Kidney (tissue), 14 donors: ENCODE data around the gene PREP. TPM values are rescaled to one million over a fixed set of nuclear protein-coding genes. Genes with fewer than 3 reads are reported as not detected.

Experiments used
- DNase-seq, 5 donors: peaks; one replicate each; pipeline ENCODE4 v3.0.0-alpha.2; 2013 to 2020
- FAIRE-seq: peaks from 2 replicates; lab custom pipeline; 2012; peaks lifted over from hg19 to GRCh38; lab: Jason Lieb, UNC
- H3K27ac ChIP-seq, 2 donors: one replicate each; pipeline ENCODE4 v1.7.0; 2013; ENCODE audit warnings: low read depth in 2 of 2, low read length in 2 of 2, inconsistent platforms in 1 of 2
- H3K27me3 ChIP-seq: one replicate; pipeline ENCODE4 v1.7.1; 2013; ENCODE audit warnings: low read length, inconsistent platforms; ENCODE audit not compliant: control insufficient read depth, insufficient read depth
- H3K36me3 ChIP-seq, 3 donors: one replicate each; pipeline versions ENCODE4 v1.7.0 to v1.7.1; 2013; ENCODE audit warnings: low read length in 3 of 3, control low read depth in 1 of 3, inconsistent platforms in 1 of 3; ENCODE audit not compliant: insufficient read depth in 3 of 3, control insufficient read depth in 2 of 3
- H3K4me1 ChIP-seq, 3 donors: one replicate each; pipeline versions ENCODE4 v1.7.0 to v1.7.1; 2013; ENCODE audit warnings: low read length in 3 of 3, inconsistent platforms in 1 of 3, low read depth in 1 of 3; ENCODE audit not compliant: control insufficient read depth in 2 of 3, insufficient read depth in 2 of 3
- H3K4me3 ChIP-seq, 3 donors: one replicate each; pipeline versions ENCODE4 v1.7.0 to v1.8.1; 2013; ENCODE audit warnings: low read length in 3 of 3, control low read depth in 1 of 3, inconsistent platforms in 1 of 3
- H3K9ac ChIP-seq, 3 donors: one replicate each; pipeline versions ENCODE4 v1.7.0 to v1.7.1; 2013; ENCODE audit warnings: low read length in 3 of 3, control low read depth in 1 of 3, inconsistent platforms in 1 of 3
- H3K9me3 ChIP-seq, 3 donors: one replicate each; pipeline versions ENCODE4 v1.7.0 to v1.7.1; 2013; ENCODE audit warnings: low read length in 3 of 3, control low read depth in 1 of 3, inconsistent platforms in 1 of 3; ENCODE audit not compliant: control insufficient read depth in 2 of 3, insufficient read depth in 1 of 3
- intact Hi-C: fragments of 100-400 bp; cut with DNase I; formaldehyde crosslinking; loops from one replicate; pipeline ENCODE4 v1.11.1; 2022
- polyA plus RNA-seq: library from polyadenylated mRNA; stranded (reverse); fragments of 350-450 nt; fragmentation: Illumina TruSeq; extraction: RNeasy Lipid Tissue Mini Kit (QIAGEN cat#74804); gene quantifications from one replicate; pipeline ENCODE4 v1.2.3, GENCODE V29; 2014; ENCODE audit warnings: low read depth, low replicate concordance; ENCODE audit not compliant: insufficient read depth
- total RNA-seq: library from RNA; stranded (reverse); fragmentation: NEBNext Ultra II Directional; extraction: Animal tissue kit (Norgen Biotek cat#: 25700); gene quantifications from one replicate; pipeline ENCODE4 v1.2.1, GENCODE V29; 2021
- TF ChIP-seq, protein P1 (sequence below): IDR thresholded peaks from 3 replicates; pipeline ENCODE4 v1.5.1; 2012; ENCODE audit warnings: mild to moderate bottlenecking, moderate library complexity, borderline replicate concordance; ENCODE audit not compliant: insufficient read depth; ENCODE audit errors: extremely low read depth
- donor health status: control.
- donor health status: control.
- donor health status: control.
- donor health status: control.
- donor health status: control.
- donor health status: DM: yes; HTN: yes; CAD: no.
- donor health status: Normal renal cell carcinoma (clear cell type).

Gene PREP
- total and polyA plus RNA-seq, 2 donors from 2014 or later, result 13.4 to 20.1 TPM

DNA sequence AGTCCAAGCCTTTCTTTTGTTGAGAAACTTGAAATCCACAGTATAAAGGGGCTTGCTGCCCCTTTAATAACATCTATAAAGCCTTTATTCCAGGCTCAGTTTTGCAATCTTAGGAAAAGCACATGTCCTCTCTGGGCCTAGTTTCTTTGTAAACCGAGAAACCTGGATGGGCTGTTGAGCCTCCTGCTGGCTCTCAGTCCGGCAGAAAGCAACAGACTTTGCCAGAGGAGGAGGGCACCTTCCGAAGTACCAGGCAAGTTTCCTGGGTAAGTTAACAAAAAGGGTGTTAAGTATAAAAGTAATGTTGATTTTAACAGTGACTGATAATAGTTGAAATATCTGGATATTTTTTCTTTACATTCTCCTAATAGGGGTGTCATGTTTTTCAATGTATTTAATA lies 124.1 kb downstream of the PREP start:
- Histone ChIP-seq H3K4me3 (no peak overlapping the region), H3K27me3 (no peaks in the 10 kb centered on the region), H3K27ac (no peak overlapping the region), H3K9ac (no peak overlapping the region), H3K36me3 (peaks cover 0 to 25% (median 8%) of the 10 kb centered on the region in 3 donors), H3K4me1 (no peaks in the 10 kb centered on the region), H3K9me3 (no peaks in the 10 kb centered on the region)
- FAIRE-seq (no peak), DNase-seq (no peak)
- TF ChIP-seq, protein P1, sequence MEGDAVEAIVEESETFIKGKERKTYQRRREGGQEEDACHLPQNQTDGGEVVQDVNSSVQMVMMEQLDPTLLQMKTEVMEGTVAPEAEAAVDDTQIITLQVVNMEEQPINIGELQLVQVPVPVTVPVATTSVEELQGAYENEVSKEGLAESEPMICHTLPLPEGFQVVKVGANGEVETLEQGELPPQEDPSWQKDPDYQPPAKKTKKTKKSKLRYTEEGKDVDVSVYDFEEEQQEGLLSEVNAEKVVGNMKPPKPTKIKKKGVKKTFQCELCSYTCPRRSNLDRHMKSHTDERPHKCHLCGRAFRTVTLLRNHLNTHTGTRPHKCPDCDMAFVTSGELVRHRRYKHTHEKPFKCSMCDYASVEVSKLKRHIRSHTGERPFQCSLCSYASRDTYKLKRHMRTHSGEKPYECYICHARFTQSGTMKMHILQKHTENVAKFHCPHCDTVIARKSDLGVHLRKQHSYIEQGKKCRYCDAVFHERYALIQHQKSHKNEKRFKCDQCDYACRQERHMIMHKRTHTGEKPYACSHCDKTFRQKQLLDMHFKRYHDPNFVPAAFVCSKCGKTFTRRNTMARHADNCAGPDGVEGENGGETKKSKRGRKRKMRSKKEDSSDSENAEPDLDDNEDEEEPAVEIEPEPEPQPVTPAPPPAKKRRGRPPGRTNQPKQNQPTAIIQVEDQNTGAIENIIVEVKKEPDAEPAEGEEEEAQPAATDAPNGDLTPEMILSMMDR, result no peak
- intact Hi-C loops, result no loop called here

- Histone ChIP-seq H3K9ac (no peak overlapping the region), H3K4me1 (no peaks in the 10 kb centered on the region), H3K27ac (no peak overlapping the region), H3K36me3 (peaks cover 0 to 25% (median 8%) of the 10 kb centered on the region in 3 donors), H3K27me3 (no peaks in the 10 kb centered on the region), H3K4me3 (no peak overlapping the region), H3K9me3 (no peaks in the 10 kb centered on the region)
- no peak for FAIRE-seq
- no peak for DNase-seq
- intact Hi-C loops, result no loop called here
- TF ChIP-seq, protein P1, result no peak
These were observed 124.8 kb downstream of the PREP start for GRCh38 chr6:105278035-105278434.

DNA sequence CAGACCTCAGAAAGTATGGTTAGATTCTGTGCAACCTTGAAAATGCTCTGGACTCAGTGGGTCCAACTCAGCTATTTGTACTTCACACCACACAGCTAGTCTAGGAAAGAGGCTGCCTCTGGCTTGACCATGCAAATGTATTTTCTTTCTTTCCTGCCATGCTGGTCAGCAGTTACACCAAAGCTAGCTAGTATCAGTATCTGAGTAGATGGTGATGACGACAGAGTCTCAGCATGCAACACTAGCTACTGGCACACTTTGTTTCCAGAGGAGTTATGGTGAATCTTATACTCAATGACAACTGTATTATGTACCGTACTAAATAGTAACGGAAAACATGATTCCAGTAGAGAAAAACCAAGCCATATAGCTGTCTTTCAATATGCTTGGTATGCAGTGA lies 126.5 kb downstream of the PREP start:
- Histone ChIP-seq H3K36me3 (peaks cover 0 to 14% (median 6%) of the 10 kb centered on the region in 3 donors), H3K9ac (no peak overlapping the region)

More for the DNA sequence above, 126.5 kb downstream of the PREP start:
- H3K4me1 ChIP-seq, result peaks cover 0 to 3% (median 0%) of the 10 kb centered on the region in 3 donors
- H3K27me3 ChIP-seq, result no peaks in the 10 kb centered on the region
- TF ChIP-seq, protein P1, result no peak
- DNase-seq (no peak), FAIRE-seq (no peak)
- no peak overlapping the region for H3K27ac ChIP-seq
- H3K4me3 ChIP-seq, result no peak overlapping the region
- intact Hi-C loops, result no loop called here
- H3K9me3 ChIP-seq, result no peaks in the 10 kb centered on the region
